ENCODE results near the gene TMEM14A.

DNA sequence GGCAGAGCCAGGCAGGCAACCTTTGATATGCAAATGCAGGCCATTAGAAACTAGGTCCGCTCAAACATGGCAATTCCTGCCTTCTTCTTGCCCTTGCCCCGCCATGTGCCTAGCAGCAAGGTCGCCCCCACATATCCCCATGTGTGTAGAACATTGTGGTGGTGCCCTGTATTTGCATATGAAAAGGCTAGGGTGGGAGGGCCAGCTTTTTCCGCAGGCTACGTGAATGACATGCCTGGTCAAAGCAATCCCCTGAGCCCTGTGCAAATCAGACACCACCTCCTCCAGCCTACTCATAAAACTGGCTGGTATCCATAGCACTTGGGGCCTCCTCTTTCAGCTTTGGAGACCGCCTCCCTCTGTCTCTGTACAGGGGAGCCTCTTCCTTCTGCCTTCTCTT is 60.8 kb downstream of the TMEM14A start:
- TF ChIP-seq POLR2AphosphoS5 (IDR thresholded peaks at IDR 0.05): no peak
- TF ChIP-seq, protein P1, sequence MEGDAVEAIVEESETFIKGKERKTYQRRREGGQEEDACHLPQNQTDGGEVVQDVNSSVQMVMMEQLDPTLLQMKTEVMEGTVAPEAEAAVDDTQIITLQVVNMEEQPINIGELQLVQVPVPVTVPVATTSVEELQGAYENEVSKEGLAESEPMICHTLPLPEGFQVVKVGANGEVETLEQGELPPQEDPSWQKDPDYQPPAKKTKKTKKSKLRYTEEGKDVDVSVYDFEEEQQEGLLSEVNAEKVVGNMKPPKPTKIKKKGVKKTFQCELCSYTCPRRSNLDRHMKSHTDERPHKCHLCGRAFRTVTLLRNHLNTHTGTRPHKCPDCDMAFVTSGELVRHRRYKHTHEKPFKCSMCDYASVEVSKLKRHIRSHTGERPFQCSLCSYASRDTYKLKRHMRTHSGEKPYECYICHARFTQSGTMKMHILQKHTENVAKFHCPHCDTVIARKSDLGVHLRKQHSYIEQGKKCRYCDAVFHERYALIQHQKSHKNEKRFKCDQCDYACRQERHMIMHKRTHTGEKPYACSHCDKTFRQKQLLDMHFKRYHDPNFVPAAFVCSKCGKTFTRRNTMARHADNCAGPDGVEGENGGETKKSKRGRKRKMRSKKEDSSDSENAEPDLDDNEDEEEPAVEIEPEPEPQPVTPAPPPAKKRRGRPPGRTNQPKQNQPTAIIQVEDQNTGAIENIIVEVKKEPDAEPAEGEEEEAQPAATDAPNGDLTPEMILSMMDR (IDR thresholded peaks at IDR 0.05): no peak
